H1 (cell line): ENCODE data around the gene TMEM255B. TPM values are rescaled to one million over a fixed set of nuclear protein-coding genes. Genes with fewer than 3 reads are reported as not detected.
A peak's percentile ranks its signal among the peaks of the same experiment; 100 is the strongest.

Experiments used
- CTCF ChIA-PET: fragments of 300-600 bp; sonication (Branson Sonifier 250); formaldehyde crosslinking; loops from one replicate; lab custom pipeline; 2021; ENCODE audit not compliant: partially characterized antibody; lab: Charles Lee
- POLR2A ChIA-PET: fragments of 300-600 bp; sonication (Branson Sonifier 250); formaldehyde crosslinking; loops from one replicate; lab custom pipeline; 2021; ENCODE audit warnings: inconsistent platforms; ENCODE audit not compliant: partially characterized antibody; lab: Charles Lee
- DNase-seq, 2 experiments: peaks; one replicate each; pipeline versions ENCODE4 v3.0.0 to v3.0.0-alpha.2; 2010 to 2022; ENCODE audit warnings: low spot score in 2 of 2, low read depth in 1 of 2, mixed read lengths in 1 of 2
- FAIRE-seq: peaks from 2 replicates; lab custom pipeline; 2011; peaks lifted over from hg19 to GRCh38; lab: Jason Lieb, UNC
- H2AFZ ChIP-seq: 2 replicates; pipeline ENCODE4 v1.8.1; 2012; ENCODE audit warnings: low read length, inconsistent platforms
- H2AK5ac ChIP-seq: 2 replicates; pipeline ENCODE4 v1.6.1; 2013; ENCODE audit warnings: low read depth, low read length
- H2BK120ac ChIP-seq: replicated peaks from 2 replicates; pipeline ENCODE3; 2013; ENCODE audit warnings: low read depth, low read length, inconsistent platforms
- H2BK12ac ChIP-seq: 2 replicates; pipeline ENCODE4 v1.6.1; 2013; ENCODE audit warnings: low read depth, low read length
- H2BK15ac ChIP-seq: 2 replicates; pipeline ENCODE4 v1.6.1; 2013; ENCODE audit warnings: low read length
- H2BK20ac ChIP-seq: 2 replicates; pipeline ENCODE4 v1.6.1; 2013; ENCODE audit warnings: low read length
- H2BK5ac ChIP-seq: 2 replicates; pipeline ENCODE4 v1.6.1; 2013; ENCODE audit warnings: low read depth, low read length
- H3K14ac ChIP-seq: 2 replicates; pipeline ENCODE4 v1.6.1; 2013; ENCODE audit warnings: inconsistent platforms; ENCODE audit not compliant: insufficient read length
- H3K18ac ChIP-seq: 2 replicates; pipeline ENCODE4 v1.6.1; 2013; ENCODE audit warnings: low read length; ENCODE audit errors: extremely low read depth
- H3K23ac ChIP-seq: 2 replicates; pipeline ENCODE4 v1.6.1; 2013; ENCODE audit warnings: inconsistent platforms; ENCODE audit not compliant: insufficient read length
- H3K23me2 ChIP-seq: 2 replicates; pipeline ENCODE4 v1.6.1; 2013; ENCODE audit warnings: low read depth, low read length
- H3K27ac ChIP-seq: 2 replicates; pipeline ENCODE4 v1.6.1; 2011; ENCODE audit warnings: low read depth, low read length, inconsistent platforms
- H3K27me3 ChIP-seq, 4 experiments: replicated peaks in 1 of 4; 1 replicate in 1 of 4; 2 replicates in 3 of 4; pipeline versions ENCODE4 v1.6.1 to v1.8.1; 2011 to 2013; ENCODE audit warnings: low read length in 3 of 4, mild to moderate bottlenecking in 3 of 4, inconsistent platforms in 2 of 4, mixed read lengths in 2 of 4, moderate library complexity in 1 of 4; ENCODE audit not compliant: control insufficient read depth in 3 of 4, insufficient read depth in 3 of 4; ENCODE audit errors: extremely low read depth in 1 of 4
- H3K36me3 ChIP-seq, 4 experiments: 2 replicates each; pipeline versions ENCODE4 v1.6.1 to v1.8.1; 2011 to 2013; ENCODE audit warnings: mild to moderate bottlenecking in 4 of 4, low read length in 3 of 4, moderate library complexity in 2 of 4, control low read depth in 1 of 4, inconsistent platforms in 1 of 4; ENCODE audit not compliant: insufficient read depth in 4 of 4, control insufficient read depth in 2 of 4
- H3K4ac ChIP-seq: replicated peaks from 2 replicates; pipeline ENCODE3; 2013; ENCODE audit warnings: low read length, low read depth, mixed read lengths, inconsistent platforms; ENCODE audit not compliant: insufficient read length
- H3K4me1 ChIP-seq, 4 experiments: replicated peaks in 1 of 4; 1 replicate in 1 of 4; 2 replicates in 3 of 4; pipeline versions ENCODE4 v1.6.1 to v1.8.1; 2011 to 2013; ENCODE audit warnings: low read length in 3 of 4, inconsistent platforms in 2 of 4, mixed read lengths in 1 of 4; ENCODE audit not compliant: insufficient read depth in 4 of 4, control insufficient read depth in 3 of 4
- H3K4me2 ChIP-seq, 2 experiments: 2 replicates each; pipeline versions ENCODE4 v1.6.1 to v1.8.1; 2011 to 2013; ENCODE audit warnings: low read depth in 2 of 2, low read length in 2 of 2, control low read depth in 1 of 2, inconsistent platforms in 1 of 2, mild to moderate bottlenecking in 1 of 2; ENCODE audit not compliant: insufficient read depth in 1 of 2
- H3K4me3 ChIP-seq, 4 experiments: fragments of 200-600, 300-600 bp in 1 of 4; sonication (generic), shearing (Covaris generic), sonication (Bioruptor Twin) in 1 of 4; 2 replicates each; pipeline versions ENCODE4 v1.5.1 to v1.8.1; 2011 to 2016; ENCODE audit warnings: low read length in 4 of 4, low read depth in 3 of 4, control low read depth in 2 of 4, inconsistent platforms in 2 of 4, mild to moderate bottlenecking in 2 of 4, mixed read lengths in 1 of 4, moderate library complexity in 1 of 4; ENCODE audit not compliant: insufficient read depth in 2 of 4; ENCODE audit errors: extremely low read depth in 1 of 4
- H3K56ac ChIP-seq: replicated peaks from 2 replicates; pipeline ENCODE3; 2013; ENCODE audit warnings: low read depth, mild to moderate bottlenecking, mixed read lengths, low read length, inconsistent platforms; ENCODE audit not compliant: insufficient read length
- H3K79me1 ChIP-seq: 2 replicates; pipeline ENCODE4 v1.6.1; 2013; ENCODE audit warnings: low read depth, low read length, control low read depth
- H3K79me2 ChIP-seq, 2 experiments: 2 replicates each; pipeline versions ENCODE4 v1.6.1 to v1.8.1; 2012 to 2013; ENCODE audit warnings: low read length in 2 of 2, mild to moderate bottlenecking in 2 of 2, inconsistent platforms in 1 of 2; ENCODE audit not compliant: insufficient read depth in 2 of 2, control insufficient read depth in 1 of 2
- H3K9ac ChIP-seq, 4 experiments: replicated peaks in 1 of 4; 1 replicate in 1 of 4; 2 replicates in 3 of 4; pipeline versions ENCODE4 v1.6.1 to v1.8.1; 2011 to 2013; ENCODE audit warnings: low read depth in 3 of 4, low read length in 3 of 4, control low read depth in 2 of 4, mild to moderate bottlenecking in 2 of 4, moderate library complexity in 2 of 4, inconsistent platforms in 1 of 4; ENCODE audit errors: extremely low read depth in 1 of 4
- H3K9me3 ChIP-seq, 2 experiments: 2 replicates each; pipeline versions ENCODE4 v1.6.1 to v1.8.1; 2012 to 2013; ENCODE audit warnings: mild to moderate bottlenecking in 2 of 2, moderate library complexity in 2 of 2, control low read depth in 1 of 2, inconsistent platforms in 1 of 2, low read depth in 1 of 2, low read length in 1 of 2, mixed read lengths in 1 of 2; ENCODE audit not compliant: insufficient read depth in 2 of 2
- H4K20me1 ChIP-seq, 2 experiments: replicated peaks in 1 of 2; 2 replicates each; pipeline versions ENCODE3 to v1.8.1; 2011 to 2013; ENCODE audit warnings: inconsistent platforms in 2 of 2, low read length in 2 of 2, mild to moderate bottlenecking in 1 of 2; ENCODE audit not compliant: insufficient read depth in 2 of 2, control insufficient read depth in 1 of 2
- H4K5ac ChIP-seq: 2 replicates; pipeline ENCODE4 v1.6.1; 2013; ENCODE audit warnings: low read length, low read depth, mixed read lengths, inconsistent platforms; ENCODE audit not compliant: insufficient read length
- H4K8ac ChIP-seq: 2 replicates; pipeline ENCODE4 v1.8.0; 2013; ENCODE audit warnings: mild to moderate bottlenecking, moderate library complexity, low read length, inconsistent platforms; ENCODE audit not compliant: insufficient read depth; ENCODE audit errors: extremely low read depth
- H4K91ac ChIP-seq: replicated peaks from 2 replicates; pipeline ENCODE3; 2013; ENCODE audit warnings: low read length, mixed read lengths, inconsistent platforms; ENCODE audit not compliant: insufficient read length
- ASH2L ChIP-seq: fragments of 200-600, 300-600 bp; sonication (generic); IDR thresholded peaks from one replicate; pipeline ENCODE4 v1.7.1; 2017; ENCODE audit warnings: low read length
- CEBPB ChIP-seq: IDR thresholded peaks from 2 replicates; pipeline ENCODE4 v1.6.1; 2012; ENCODE audit warnings: low read depth, low read length
- CTBP2 ChIP-seq: IDR thresholded peaks from 2 replicates; pipeline ENCODE4 v1.7.0; 2011; ENCODE audit warnings: borderline replicate concordance, mild to moderate bottlenecking, moderate library complexity, mixed read lengths, low read length; ENCODE audit not compliant: insufficient read depth, insufficient read length
- FOSL1 ChIP-seq: IDR thresholded peaks from 2 replicates; pipeline ENCODE4 v1.6.1; 2011; ENCODE audit warnings: mild to moderate bottlenecking, low read depth, low read length, moderate library complexity; ENCODE audit not compliant: insufficient read depth
- JUND ChIP-seq: IDR thresholded peaks from 2 replicates; pipeline ENCODE4 v1.6.1; 2011; ENCODE audit warnings: mild to moderate bottlenecking, improper control_type of control experiment, low read length
- RAD21 ChIP-seq, 2 experiments: IDR thresholded peaks in 1 of 2; conservative IDR thresholded peaks in 1 of 2; 2 replicates each; pipeline ENCODE4 v1.6.1; 2011; ENCODE audit warnings: low read depth in 2 of 2, low read length in 2 of 2, improper control_type of control experiment in 1 of 2, inconsistent platforms in 1 of 2, mild to moderate bottlenecking in 1 of 2, moderate library complexity in 1 of 2
- SIN3A ChIP-seq, 2 experiments: IDR thresholded peaks in 1 of 2; conservative IDR thresholded peaks in 1 of 2; 2 replicates each; pipeline ENCODE4 v1.6.1; 2011 to 2012; ENCODE audit warnings: low read length in 2 of 2, improper control_type of control experiment in 1 of 2, low read depth in 1 of 2, mild to moderate bottlenecking in 1 of 2
- SUZ12 ChIP-seq: fragments of 200-600 bp; sonication (generic); IDR thresholded peaks from 2 replicates; pipeline ENCODE4 v1.6.1; 2012; ENCODE audit warnings: mild to moderate bottlenecking, inconsistent platforms, low read length, moderate library complexity, mixed read lengths
- TEAD4 ChIP-seq: IDR thresholded peaks from 2 replicates; pipeline ENCODE4 v1.6.1; 2012; ENCODE audit warnings: low read depth, low read length, inconsistent platforms, mixed read lengths
- WGBS, 2 experiments: shearing (Covaris generic) in 1 of 2; methylation state at CpG; one replicate each; pipeline versions ENCODE4 v1.1.6 to v1.1.7; 2013 to 2015; ENCODE audit warnings: low lambda C conversion rate in 2 of 2, mixed read lengths in 2 of 2, inconsistent platforms in 1 of 2, low coverage in 1 of 2, missing lambda C conversion rate in 1 of 2; ENCODE audit not compliant: insufficient replicate concordance in 2 of 2, insufficient coverage in 1 of 2, insufficient read length in 1 of 2; ENCODE audit errors: extremely low coverage in 1 of 2, missing lambda C conversion rate in 1 of 2; 5-methylcytosine and 5-hydroxymethylcytosine counted together
- polyA plus RNA-seq, 7 experiments: library from polyadenylated mRNA; depleted of rRNA in 3 of 7; stranded (reverse) in 5 of 7; unstranded in 2 of 7; fragments of >200 nt in 5 of 7; fragments of 200-250 nt in 2 of 7; gene quantifications; 1 replicate in 5 of 7; 2 replicates in 1 of 7; 4 replicates in 1 of 7; pipeline versions ENCODE4 v1.2.1 to v1.2.3, GENCODE V29; 2011 to 2013; ENCODE audit warnings: missing spikeins in 2 of 7, mixed read lengths in 2 of 7
- total RNA-seq: library from RNA; stranded (reverse); fragmentation: NEBNext Ultra II Directional; extraction: Animal tissue kit (Norgen Biotek cat#: 25700); gene quantifications from 2 replicates; pipeline ENCODE4 v1.2.1, GENCODE V29; 2021
- TF ChIP-seq, protein P1 (sequence below): IDR thresholded peaks from 2 replicates; pipeline ENCODE4 v1.6.1; 2012; ENCODE audit warnings: inconsistent platforms

The TMEM255B gene
- total and polyA plus RNA-seq, 2 of the 8 experiments (the other 6 are each of a cell fraction or from before 2014, with no cell fraction given), result 3.4 to 4.4 TPM

GRCh38 chr13:113743366-113744195, 15.4 kb upstream of the TMEM255B start:
- ChIA-PET CTCF (interaction anchor here (0.6 to 3.9 kb wide), 7 partner anchors 14 to 655 kb away, joined by 3 to 32 read pairs (median 4); no protein-coding TSS in a partner anchor), POLR2A (no interaction called here)
- TF ChIP-seq CEBPB (no peak), SIN3A (conservative IDR thresholded peaks at IDR 0.05 in 1 of 2, IDR thresholded peaks at IDR 0.05 in 1 of 2; ENCODE audit: low read depth in 1 of 2, low read length in 2 of 2) (no peak), RAD21 (IDR thresholded peaks at IDR 0.05 in 1 of 2, conservative IDR thresholded peaks at IDR 0.05 in 1 of 2; ENCODE audit: low read depth in 2 of 2, low read length in 2 of 2) (no peak), ASH2L (no peak), JUND (no peak), SUZ12 (no peak), CTBP2 (no peak), TEAD4 (no peak), FOSL1 (no peak)
- TF ChIP-seq, protein P1, sequence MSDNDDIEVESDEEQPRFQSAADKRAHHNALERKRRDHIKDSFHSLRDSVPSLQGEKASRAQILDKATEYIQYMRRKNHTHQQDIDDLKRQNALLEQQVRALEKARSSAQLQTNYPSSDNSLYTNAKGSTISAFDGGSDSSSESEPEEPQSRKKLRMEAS, result no peak

More at GRCh38 chr13:113743366-113744195, 15.4 kb upstream of the TMEM255B start:
- H4K91ac ChIP-seq, result peak overlapping the region; percentile 70
- H3K9me3 ChIP-seq, result no peaks in the 10 kb centered on the region
- no peak for DNase-seq
- H2AFZ ChIP-seq, result no peak overlapping the region
- no peaks in the 10 kb centered on the region for H3K79me2 ChIP-seq
- H3K4ac ChIP-seq, result no peak overlapping the region
- no peak overlapping the region for H3K27ac ChIP-seq
- H3K14ac ChIP-seq, result no peak overlapping the region
- no peak overlapping the region for H2BK120ac ChIP-seq
- H3K4me3 ChIP-seq, result no peak overlapping the region
- WGBS, 2 experiments, result 89% methylated on average over 22 of the region's 24 CpGs; no CpG with 5 or more reads in 1 of the 2 experiments
- 0 out of 2 replicates have a peak, but pooled peaks cover 2% of the 10 kb centered on the region for H3K23me2 ChIP-seq
- H3K4me1 ChIP-seq, result peaks cover 0 to 8% (median 3%) of the 10 kb centered on the region in 4 experiments; a peak in 3 of 7 replicates
- no peaks in the 10 kb centered on the region for H4K20me1 ChIP-seq
- H4K5ac ChIP-seq, result no peak overlapping the region
- no peak overlapping the region for H3K23ac ChIP-seq
- H3K9ac ChIP-seq, result no peak overlapping the region
- no peak overlapping the region for H3K56ac ChIP-seq
- no peaks in the 10 kb centered on the region for H3K79me1 ChIP-seq
- no peak overlapping the region; the same call in 1 of the 2 replicates for H2BK5ac ChIP-seq
- H3K36me3 ChIP-seq, result no peaks in the 10 kb centered on the region
- H2BK12ac ChIP-seq, result peak overlapping the region; percentile 75; the same call in 1 of the 2 replicates
- no peaks in the 10 kb centered on the region for H3K27me3 ChIP-seq
- peak overlapping the region; percentile 19; the same call in 1 of the 2 replicates for H3K18ac ChIP-seq
- 0 out of 2 replicates have a peak overlapping the region, but pooled peaks have one; percentile 13 for H2AK5ac ChIP-seq
- H4K8ac ChIP-seq, result peak overlapping the region; percentile 57; the same call in 1 of the 2 replicates
- H2BK20ac ChIP-seq, result peak overlapping the region; percentile 93; the same call in 1 of the 2 replicates
- H3K4me2 ChIP-seq, result no peak overlapping the region
- peak overlapping the region; percentile 81; the same call in 1 of the 2 replicates for H2BK15ac ChIP-seq
- FAIRE-seq, result no peak
